H1 (cell line): ENCODE data around the gene LDLRAD4. TPM values are rescaled to one million over a fixed set of nuclear protein-coding genes. Genes with fewer than 3 reads are reported as not detected.

Experiments used
- BCL11A ChIP-seq, 2 experiments: IDR thresholded peaks; one replicate each; pipeline ENCODE4 v1.6.1; 2011; ENCODE audit warnings: low read depth in 2 of 2, low read length in 2 of 2, mild to moderate bottlenecking in 2 of 2
- CHD7 ChIP-seq: fragments of 300-600 bp; sonication (generic); IDR thresholded peaks from 2 replicates; pipeline ENCODE4 v1.7.1; 2012; ENCODE audit warnings: low read length, moderate library complexity, mild to moderate bottlenecking, inconsistent platforms; ENCODE audit not compliant: insufficient replicate concordance
- KDM5A ChIP-seq: fragments of 200-600 bp; IDR thresholded peaks from 2 replicates; pipeline ENCODE4 v1.7.1; 2012; ENCODE audit warnings: mild to moderate bottlenecking, low read length, inconsistent platforms, mixed read lengths
- SIRT6 ChIP-seq: IDR thresholded peaks from one replicate; pipeline ENCODE4 v1.7.1; 2012; ENCODE audit warnings: low read length, inconsistent platforms
- polyA plus RNA-seq, 7 experiments: library from polyadenylated mRNA; depleted of rRNA in 3 of 7; stranded (reverse) in 5 of 7; unstranded in 2 of 7; fragments of >200 nt in 5 of 7; fragments of 200-250 nt in 2 of 7; gene quantifications; 1 replicate in 5 of 7; 2 replicates in 1 of 7; 4 replicates in 1 of 7; pipeline versions ENCODE4 v1.2.1 to v1.2.3, GENCODE V29; 2011 to 2013; ENCODE audit warnings: missing spikeins in 2 of 7, mixed read lengths in 2 of 7
- total RNA-seq: library from RNA; stranded (reverse); fragmentation: NEBNext Ultra II Directional; extraction: Animal tissue kit (Norgen Biotek cat#: 25700); gene quantifications from 2 replicates; pipeline ENCODE4 v1.2.1, GENCODE V29; 2021

The LDLRAD4 gene
- total and polyA plus RNA-seq, 2 of the 8 experiments (the other 6 are each of a cell fraction or from before 2014, with no cell fraction given) = 0.77 to 1.4 TPM

- TF ChIP-seq CHD7 (no peak), KDM5A (no peak), BCL11A (IDR thresholded peaks at IDR 0.05; ENCODE audit: low read depth in 2 of 2, low read length in 2 of 2) (no peak), SIRT6 (no peak)
These were observed 171.1 kb downstream of the LDLRAD4 start (continued) for GRCh38 chr18:13389491-13390131.
